Measurements from ENCODE around the gene PGGHG. TPM values are rescaled to one million over a fixed set of nuclear protein-coding genes. Genes with fewer than 3 reads are reported as not detected.

Gene PGGHG
- total RNA-seq, 6 experiments from 2014 or later, result 7.7 to 110 (median 13.8) TPM

DNA sequence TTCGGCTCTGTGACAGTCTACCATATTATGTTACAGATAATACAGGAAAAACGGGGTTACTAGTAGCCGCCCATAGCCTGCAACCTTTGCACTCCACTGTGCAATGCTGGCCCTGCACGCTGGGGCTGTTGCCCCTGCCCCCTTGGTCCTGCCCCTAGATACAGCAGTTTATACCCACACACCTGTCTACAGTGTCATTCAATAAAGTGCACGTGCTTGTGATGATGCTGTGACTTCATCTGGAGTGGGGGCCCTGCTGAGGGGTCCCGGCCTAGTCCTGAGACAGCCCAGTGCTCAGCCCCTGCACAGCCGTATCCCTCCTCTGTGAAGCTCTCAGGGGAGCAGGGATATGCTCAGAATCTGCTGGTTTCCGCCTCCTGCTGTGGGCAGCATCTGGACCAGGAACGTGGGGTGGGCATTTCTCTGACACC is 26.1 kb downstream of the PGGHG start:
- ATAC-seq (peak in 3 of 4 donors; percentile 3 to 42 (median 34)), DNase-seq (peak in 2 of 3 donors; percentile 66 to 73)
- no peaks in the 10 kb centered on the region for H3K27me3 ChIP-seq
- H3K27ac ChIP-seq, result peak overlapping the region; percentile 85 to 97 (median 90)
- 26% methylated on average over 4 of the region's 9 CpGs for WGBS (ENCODE audit: insufficient coverage, low coverage, low lambda C conversion rate, missing lambda C conversion rate)
- no peaks in the 10 kb centered on the region for H3K9me3 ChIP-seq
- H3K4me3 ChIP-seq, result peak overlapping the region; percentile 42 to 55 (median 52)
- H3K36me3 ChIP-seq, result no peaks in the 10 kb centered on the region
- peaks cover 0 to 36% (median 4%) of the 10 kb centered on the region in 4 donors for H3K4me1 ChIP-seq
- intact Hi-C loops (cut with DNase I), result no loop called here
- peak; percentile 47 for TF ChIP-seq POLR2A (IDR thresholded peaks at IDR 0.05)
- TF ChIP-seq, protein P1, sequence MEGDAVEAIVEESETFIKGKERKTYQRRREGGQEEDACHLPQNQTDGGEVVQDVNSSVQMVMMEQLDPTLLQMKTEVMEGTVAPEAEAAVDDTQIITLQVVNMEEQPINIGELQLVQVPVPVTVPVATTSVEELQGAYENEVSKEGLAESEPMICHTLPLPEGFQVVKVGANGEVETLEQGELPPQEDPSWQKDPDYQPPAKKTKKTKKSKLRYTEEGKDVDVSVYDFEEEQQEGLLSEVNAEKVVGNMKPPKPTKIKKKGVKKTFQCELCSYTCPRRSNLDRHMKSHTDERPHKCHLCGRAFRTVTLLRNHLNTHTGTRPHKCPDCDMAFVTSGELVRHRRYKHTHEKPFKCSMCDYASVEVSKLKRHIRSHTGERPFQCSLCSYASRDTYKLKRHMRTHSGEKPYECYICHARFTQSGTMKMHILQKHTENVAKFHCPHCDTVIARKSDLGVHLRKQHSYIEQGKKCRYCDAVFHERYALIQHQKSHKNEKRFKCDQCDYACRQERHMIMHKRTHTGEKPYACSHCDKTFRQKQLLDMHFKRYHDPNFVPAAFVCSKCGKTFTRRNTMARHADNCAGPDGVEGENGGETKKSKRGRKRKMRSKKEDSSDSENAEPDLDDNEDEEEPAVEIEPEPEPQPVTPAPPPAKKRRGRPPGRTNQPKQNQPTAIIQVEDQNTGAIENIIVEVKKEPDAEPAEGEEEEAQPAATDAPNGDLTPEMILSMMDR (IDR thresholded peaks at IDR 0.05), result no peak

DNA sequence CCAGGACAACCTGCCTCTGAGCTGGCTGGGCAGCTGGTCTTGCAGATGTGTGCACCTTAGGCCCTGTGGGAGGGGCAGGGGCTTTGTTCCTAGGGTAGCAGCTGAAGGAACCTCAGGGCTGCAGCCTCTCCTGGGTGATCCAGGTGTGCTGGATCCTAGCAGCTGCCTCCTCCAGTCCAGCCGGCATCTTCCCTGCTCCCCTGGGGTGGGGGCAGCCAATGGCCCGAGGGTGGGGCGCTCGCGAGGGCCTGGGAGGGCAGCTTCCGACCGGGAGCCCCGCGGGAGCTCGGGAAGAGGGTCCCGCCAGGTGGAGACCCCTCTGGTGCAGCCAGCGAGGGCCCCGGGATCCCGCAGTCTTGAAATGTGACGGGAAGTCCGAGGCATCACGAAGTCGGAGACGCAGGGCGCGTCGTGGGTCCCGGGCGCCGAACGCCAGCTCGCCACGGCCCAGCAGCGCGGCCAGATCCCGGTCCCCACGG is 26.6 kb downstream of the PGGHG start:
- Histone ChIP-seq H3K27ac (peak overlapping the region; percentile 85 to 97 (median 90)), H3K36me3 (no peaks in the 10 kb centered on the region), H3K4me1 (peaks cover 0 to 36% (median 4%) of the 10 kb centered on the region in 4 donors), H3K4me3 (peak overlapping the region; percentile 42 to 55 (median 52)), H3K9me3 (no peaks in the 10 kb centered on the region), H3K27me3 (no peaks in the 10 kb centered on the region)
- no peak for TF ChIP-seq POLR2A (IDR thresholded peaks at IDR 0.05)
- TF ChIP-seq, protein P1 (IDR thresholded peaks at IDR 0.05), result no peak
- DNase-seq (no peak), ATAC-seq (no peak)
- WGBS (ENCODE audit: insufficient coverage, low coverage, low lambda C conversion rate, missing lambda C conversion rate), result 0% methylated on average over 3 of the region's 32 CpGs
- intact Hi-C loops (cut with DNase I), result no loop called here

DNA sequence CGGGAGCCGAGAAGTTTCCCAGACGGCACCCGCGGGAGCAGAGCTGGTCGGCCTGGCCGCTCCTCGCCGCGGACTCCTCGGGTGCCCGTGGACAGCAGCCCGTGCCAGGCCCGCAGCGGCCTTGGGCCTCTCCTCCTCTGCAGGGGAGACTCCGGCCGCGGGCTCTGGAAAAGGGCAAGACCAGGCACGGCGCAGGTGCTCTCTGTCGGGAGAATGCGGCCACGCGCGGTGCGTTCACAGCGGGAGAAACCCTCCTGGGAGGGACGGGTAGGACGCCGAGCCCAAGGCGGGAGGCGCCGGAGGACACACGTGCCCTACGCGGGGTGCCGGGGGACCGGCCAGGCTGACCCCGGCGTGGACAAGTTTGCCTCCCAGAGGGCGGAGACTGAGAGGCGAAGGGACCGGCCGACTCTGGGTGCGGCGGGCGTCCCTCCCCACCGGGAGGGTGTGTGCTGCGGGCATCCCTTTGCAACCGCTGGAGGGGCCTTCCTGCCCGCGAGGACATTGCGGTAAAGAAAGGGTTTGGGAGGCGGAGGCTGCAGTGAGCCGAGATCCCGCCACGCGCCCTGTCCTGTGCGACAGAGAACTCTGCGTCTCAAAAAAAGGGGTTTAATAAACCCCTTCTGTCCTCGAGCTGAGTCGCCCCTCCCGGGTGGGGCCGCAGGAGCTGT is 27.2 kb downstream of the PGGHG start:
- H3K27ac ChIP-seq, result peak overlapping the region; percentile 85 to 97 (median 90)
- intact Hi-C loops (cut with DNase I), result no loop called here
- peak overlapping the region; percentile 42 to 55 (median 52) for H3K4me3 ChIP-seq
- DNase-seq, result peak; percentile 73 to 77 (median 77)
- TF ChIP-seq, protein P1 (IDR thresholded peaks at IDR 0.05), result no peak
- TF ChIP-seq POLR2A (IDR thresholded peaks at IDR 0.05), result peak; percentile 84
- H3K4me1 ChIP-seq, result peaks cover 0 to 36% (median 4%) of the 10 kb centered on the region in 4 donors
- ATAC-seq, result peak; percentile 0 to 8 (median 4)
- H3K36me3 ChIP-seq, result no peaks in the 10 kb centered on the region
- 23% methylated on average over 26 of the region's 64 CpGs for WGBS (ENCODE audit: insufficient coverage, low coverage, low lambda C conversion rate, missing lambda C conversion rate)
- H3K9me3 ChIP-seq, result no peaks in the 10 kb centered on the region
- no peaks in the 10 kb centered on the region for H3K27me3 ChIP-seq

DNA sequence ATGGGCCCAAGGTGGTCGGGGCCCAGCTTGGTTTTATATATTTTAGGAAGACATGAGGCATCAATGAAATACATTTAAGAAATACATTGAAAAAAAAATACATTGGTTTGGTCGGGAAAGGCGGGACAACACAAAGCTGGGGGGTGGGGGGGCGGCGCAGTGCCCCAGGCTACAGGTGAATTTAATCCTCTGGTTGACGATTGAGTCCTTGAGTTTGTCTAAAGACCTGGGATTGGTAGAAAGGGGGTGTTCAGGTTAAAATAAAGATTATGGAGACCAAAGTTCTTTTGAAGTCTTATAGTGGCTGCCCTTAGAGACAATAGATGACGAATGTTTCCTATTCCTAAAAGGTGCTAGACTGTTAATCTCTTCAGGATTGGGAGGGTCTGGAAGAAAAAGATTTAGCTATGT is 28.0 kb downstream of the PGGHG start:
- Histone ChIP-seq H3K27me3 (no peaks in the 10 kb centered on the region), H3K4me1 (peaks cover 0 to 36% (median 4%) of the 10 kb centered on the region in 4 donors), H3K36me3 (no peaks in the 10 kb centered on the region), H3K4me3 (peak overlapping the region in 1 of 3 donors; percentile 42), H3K27ac (peak overlapping the region; percentile 85 to 97 (median 90)), H3K9me3 (no peaks in the 10 kb centered on the region)
- intact Hi-C loops (cut with DNase I), result no loop called here
- 42% methylated on average over 7 of the region's 7 CpGs for WGBS (ENCODE audit: insufficient coverage, low coverage, low lambda C conversion rate, missing lambda C conversion rate)
- TF ChIP-seq, protein P1 (IDR thresholded peaks at IDR 0.05), result no peak
- TF ChIP-seq POLR2A (IDR thresholded peaks at IDR 0.05), result no peak
- DNase-seq (no peak), ATAC-seq (no peak)

Measured in right lobe of liver (tissue), 6 donors.